ACC112 (cell line): ENCODE data around the gene NUTM2G.
"Not testable (repeated sequence)": the region's sequence is repeated elsewhere in the genome, so short reads cannot be mapped to it uniquely, and the experiment has no call there.

Source experiments
- H2AFZ ChIP-seq: fragments of 200-600 bp; sonication (generic); one replicate; pipeline ENCODE4 v1.6.0; 2017; ENCODE audit warnings: antibody characterized with exemption, low read length; ENCODE audit not compliant: unreplicated experiment
- H3K27ac ChIP-seq: fragments of 200-600 bp; sonication (generic); 2 replicates; pipeline ENCODE4 v1.5.1; 2014; ENCODE audit warnings: low read depth, mild to moderate bottlenecking, antibody characterized with exemption, low read length, moderate library complexity
- H3K27me3 ChIP-seq: fragments of 200-600 bp; sonication (generic); 2 replicates; pipeline ENCODE4 v1.6.1; 2014; ENCODE audit warnings: mild to moderate bottlenecking, antibody characterized with exemption, low read length, moderate library complexity, mixed read lengths; ENCODE audit not compliant: insufficient read depth
- H3K36me3 ChIP-seq: fragments of 200-600 bp; sonication (generic); 2 replicates; pipeline ENCODE4 v1.6.1; 2016; ENCODE audit warnings: mild to moderate bottlenecking, antibody characterized with exemption, low read length, moderate library complexity, mixed read lengths; ENCODE audit not compliant: insufficient read depth
- H3K4me1 ChIP-seq: fragments of 200-600 bp; sonication (generic); one replicate; pipeline ENCODE4 v1.6.1; 2016; ENCODE audit warnings: low read length, mixed read lengths; ENCODE audit not compliant: insufficient read depth, unreplicated experiment, control insufficient read depth
- H3K4me3 ChIP-seq: fragments of 200-600 bp; sonication (generic); 2 replicates; pipeline ENCODE4 v1.5.1; 2014; ENCODE audit warnings: mild to moderate bottlenecking, low read depth, low read length
- H3K79me2 ChIP-seq: fragments of 200-600 bp; sonication (generic); one replicate; pipeline ENCODE4 v1.6.0; 2016; ENCODE audit warnings: low read length; ENCODE audit not compliant: control insufficient read depth, unreplicated experiment, insufficient read depth

The NUTM2G gene

GRCh38 chr9:96942181-96942580, 13.5 kb downstream of the NUTM2G start:
- not testable (repeated sequence) for H3K27ac ChIP-seq, H3K36me3 ChIP-seq, H3K4me1 ChIP-seq, H2AFZ ChIP-seq, H3K4me3 ChIP-seq, H3K27me3 ChIP-seq, H3K79me2 ChIP-seq

- H3K27ac ChIP-seq, H3K4me3 ChIP-seq, H3K27me3 ChIP-seq, H3K79me2 ChIP-seq, H2AFZ ChIP-seq, H3K36me3 ChIP-seq, H3K4me1 ChIP-seq: not testable (repeated sequence)
These were observed 20.7 kb downstream of the NUTM2G start for GRCh38 chr9:96949346-96949745.

- H3K4me1 ChIP-seq, H2AFZ ChIP-seq, H3K4me3 ChIP-seq, H3K36me3 ChIP-seq, H3K79me2 ChIP-seq, H3K27ac ChIP-seq, H3K27me3 ChIP-seq: not testable (repeated sequence)
These were observed 21.9 kb downstream of the NUTM2G start for GRCh38 chr9:96950539-96950938.

GRCh38 chr9:96967591-96967990, 38.9 kb downstream of the NUTM2G start:
- H3K27ac ChIP-seq, H3K4me3 ChIP-seq, H3K27me3 ChIP-seq, H3K36me3 ChIP-seq, H3K79me2 ChIP-seq, H3K4me1 ChIP-seq, H2AFZ ChIP-seq: not testable (repeated sequence)

GRCh38 chr9:96972552-96972951, 43.9 kb downstream of the NUTM2G start:
- H3K27ac ChIP-seq, H3K27me3 ChIP-seq, H2AFZ ChIP-seq, H3K36me3 ChIP-seq, H3K4me1 ChIP-seq, H3K4me3 ChIP-seq: not testable (repeated sequence)
- H3K79me2 ChIP-seq, result peaks cover 12% of the 10 kb centered on the region

GRCh38 chr9:96974037-96974436, 45.4 kb downstream of the NUTM2G start:
- H3K79me2 ChIP-seq, result peaks cover 16% of the 10 kb centered on the region
- not testable (repeated sequence) for H2AFZ ChIP-seq, H3K27ac ChIP-seq, H3K4me1 ChIP-seq, H3K36me3 ChIP-seq, H3K4me3 ChIP-seq, H3K27me3 ChIP-seq

- H2AFZ ChIP-seq, H3K27me3 ChIP-seq, H3K27ac ChIP-seq, H3K4me1 ChIP-seq, H3K4me3 ChIP-seq, H3K36me3 ChIP-seq: not testable (repeated sequence)
- peaks cover 20% of the 10 kb centered on the region for H3K79me2 ChIP-seq
These were observed 55.0 kb downstream of the NUTM2G start for GRCh38 chr9:96983496-96984122.

GRCh38 chr9:96984139-96984538, 55.5 kb downstream of the NUTM2G start:
- H3K27me3 ChIP-seq, H3K4me3 ChIP-seq, H2AFZ ChIP-seq, H3K36me3 ChIP-seq, H3K4me1 ChIP-seq, H3K27ac ChIP-seq: not testable (repeated sequence)
- peaks cover 19% of the 10 kb centered on the region for H3K79me2 ChIP-seq

- not testable (repeated sequence) for H3K4me3 ChIP-seq, H2AFZ ChIP-seq, H3K4me1 ChIP-seq, H3K27ac ChIP-seq, H3K27me3 ChIP-seq, H3K36me3 ChIP-seq
- peaks cover 14% of the 10 kb centered on the region for H3K79me2 ChIP-seq
These were observed 56.2 kb downstream of the NUTM2G start for GRCh38 chr9:96984887-96985286.
